Gastrocnemius medialis (tissue), 4 donors: ENCODE measurements around the gene MSH5. TPM values are rescaled to one million over a fixed set of nuclear protein-coding genes. Genes with fewer than 3 reads are reported as not detected.

ENCODE experiments used
- ATAC-seq, 2 donors: fragments of 150-250 bp; one replicate each; pipeline ENCODE4 v1.9.1; 2016
- DNase-seq, 2 donors: peaks; one replicate each; pipeline ENCODE4 v3.0.0-alpha.2; 2019
- H3K27ac ChIP-seq, 4 donors: fragments of 200-600 bp; sonication (generic); 1 replicate in 1 of 4; 2 replicates in 3 of 4; pipeline ENCODE4 v1.5.1; 2016 to 2018; ENCODE audit warnings: mild to moderate bottlenecking in 2 of 4, moderate library complexity in 1 of 4
- H3K27me3 ChIP-seq, 3 donors: fragments of 200-600 bp; sonication (generic) in 2 of 3; 1 replicate in 1 of 3; 2 replicates in 2 of 3; pipeline versions ENCODE4 v1.5.1 to v1.6.0; 2016 to 2019; ENCODE audit warnings: mild to moderate bottlenecking in 1 of 3, moderate library complexity in 1 of 3
- H3K36me3 ChIP-seq, 2 donors: fragments of 200-600 bp; sonication (generic) in 1 of 2; one replicate each; pipeline ENCODE4 v1.5.1; 2017 to 2018
- H3K4me1 ChIP-seq, 2 donors: fragments of 200-600 bp; sonication (generic) in 1 of 2; one replicate each; pipeline ENCODE4 v1.5.1; 2016 to 2017; ENCODE audit warnings: mild to moderate bottlenecking in 2 of 2
- H3K4me3 ChIP-seq, 4 donors: fragments of 200-600 bp; sonication (generic) in 3 of 4; 1 replicate in 1 of 4; 2 replicates in 3 of 4; pipeline ENCODE4 v1.5.1; 2016 to 2019; ENCODE audit warnings: mild to moderate bottlenecking in 2 of 4
- H3K9me3 ChIP-seq, 3 donors: fragments of 200-600 bp; sonication (generic) in 2 of 3; 1 replicate in 1 of 3; 2 replicates in 2 of 3; pipeline ENCODE4 v1.5.1; 2016 to 2019
- CTCF ChIP-seq, 5 experiments: fragments of 450-650 bp in 3 of 5; fragments of 200-600 bp in 2 of 5; sonication (generic) in 2 of 5; IDR thresholded peaks in 4 of 5; conservative IDR thresholded peaks in 1 of 5; 1 replicate in 4 of 5; 2 replicates in 1 of 5; pipeline ENCODE4 v1.5.1; 2016 to 2019; ENCODE audit warnings: antibody characterized with exemption in 5 of 5, mild to moderate bottlenecking in 3 of 5, moderate library complexity in 3 of 5
- POLR2A ChIP-seq, 2 donors: fragments of 450-650 bp; IDR thresholded peaks; one replicate each; pipeline ENCODE4 v1.6.1; 2017; ENCODE audit warnings: antibody characterized with exemption in 2 of 2, mild to moderate bottlenecking in 2 of 2, moderate library complexity in 2 of 2
- in situ Hi-C, 4 donors: fragments of 200-750 bp; cut with MboI; loops; one replicate each; pipeline versions ENCODE4 v1.15.0 to v1.8.0; 2017; ENCODE audit warnings: low sequenced_read_pairs in 4 of 4
- intact Hi-C: fragments of 100-400 bp; cut with DNase I; formaldehyde crosslinking; loops from one replicate; pipeline ENCODE4 v1.15.1; 2023; ENCODE audit warnings: low total_unique reads
- total RNA-seq, 4 donors: library from RNA; depleted of rRNA; stranded (reverse); fragments of >200 nt; gene quantifications; one replicate each; pipeline versions ENCODE4 v1.1.0 to v1.2.3, GENCODE V29; 2016

MSH5 gene
- total RNA-seq, 4 donors from 2014 or later: 0.35 to 7.8 (median 1.6) TPM

GRCh38 chr6:31752739-31753319, 13.0 kb downstream of the MSH5 start:
- Histone ChIP-seq H3K9me3 (no peaks in the 10 kb centered on the region), H3K4me1 (no peaks in the 10 kb centered on the region), H3K27me3 (no peaks in the 10 kb centered on the region), H3K36me3 (no peaks in the 10 kb centered on the region), H3K27ac (no peak overlapping the region), H3K4me3 (no peak overlapping the region)
- TF ChIP-seq CTCF (IDR thresholded peaks at IDR 0.05 in 4 of 5, conservative IDR thresholded peaks at IDR 0.05 in 1 of 5): no peak
- no peak for TF ChIP-seq POLR2A (IDR thresholded peaks at IDR 0.05)
- in situ Hi-C loops: no loop called here
- DNase-seq (no peak), ATAC-seq (no peak)
- intact Hi-C loops: no loop called here

GRCh38 chr6:31758281-31758680, 18.5 kb downstream of the MSH5 start:
- TF ChIP-seq CTCF (IDR thresholded peaks at IDR 0.05 in 4 of 5, conservative IDR thresholded peaks at IDR 0.05 in 1 of 5): no peak
- no peak for TF ChIP-seq POLR2A (IDR thresholded peaks at IDR 0.05)
- Histone ChIP-seq H3K27ac (no peak overlapping the region), H3K36me3 (no peaks in the 10 kb centered on the region), H3K27me3 (no peaks in the 10 kb centered on the region), H3K4me3 (no peak overlapping the region), H3K9me3 (no peaks in the 10 kb centered on the region), H3K4me1 (no peaks in the 10 kb centered on the region)
- intact Hi-C loops: no loop called here
- in situ Hi-C loops: no loop called here
- ATAC-seq (no peak), DNase-seq (no peak)

GRCh38 chr6:31760790-31761189, 21.0 kb downstream of the MSH5 start:
- Histone ChIP-seq H3K36me3 (no peaks in the 10 kb centered on the region), H3K27ac (no peak overlapping the region), H3K27me3 (no peaks in the 10 kb centered on the region), H3K9me3 (no peaks in the 10 kb centered on the region), H3K4me3 (no peak overlapping the region), H3K4me1 (no peaks in the 10 kb centered on the region)
- no peak for ATAC-seq
- TF ChIP-seq POLR2A (IDR thresholded peaks at IDR 0.05) (no peak), CTCF (IDR thresholded peaks at IDR 0.05 in 4 of 5, conservative IDR thresholded peaks at IDR 0.05 in 1 of 5) (no peak)
- DNase-seq: no peak
- in situ Hi-C loops: no loop called here
- intact Hi-C loops: no loop called here

- ATAC-seq: no peak
- no peaks in the 10 kb centered on the region for H3K9me3 ChIP-seq
- in situ Hi-C loops (no loop called here), intact Hi-C loops (no loop called here)
- no peaks in the 10 kb centered on the region for H3K36me3 ChIP-seq
- H3K4me3 ChIP-seq: no peak overlapping the region
- DNase-seq: no peak
- no peaks in the 10 kb centered on the region for H3K4me1 ChIP-seq
- no peak overlapping the region for H3K27ac ChIP-seq
- H3K27me3 ChIP-seq: no peaks in the 10 kb centered on the region
- TF ChIP-seq POLR2A (IDR thresholded peaks at IDR 0.05) (no peak), CTCF (IDR thresholded peaks at IDR 0.05 in 4 of 5, conservative IDR thresholded peaks at IDR 0.05 in 1 of 5) (no peak)
Observed at GRCh38 chr6:31761343-31761742, 21.5 kb downstream of the MSH5 start.

- H3K27me3 ChIP-seq: no peaks in the 10 kb centered on the region
- intact Hi-C loops (no loop called here), in situ Hi-C loops (no loop called here)
- no peaks in the 10 kb centered on the region for H3K4me1 ChIP-seq
- H3K4me3 ChIP-seq: no peak within 1 kb of the TSS
- no peaks in the 10 kb centered on the region for H3K36me3 ChIP-seq
- no peak for ATAC-seq
- no peak within 1 kb of the TSS for H3K27ac ChIP-seq
- no peak for DNase-seq
- TF ChIP-seq CTCF (IDR thresholded peaks at IDR 0.05 in 4 of 5, conservative IDR thresholded peaks at IDR 0.05 in 1 of 5): no peak
- no peak for TF ChIP-seq POLR2A (IDR thresholded peaks at IDR 0.05)
- no peaks in the 10 kb centered on the region for H3K9me3 ChIP-seq
Observed at GRCh38 chr6:31762356-31762755, 22.6 kb downstream of the MSH5 start, which contains the start of gene SAPCD1. Gene SAPCD1, plus strand, starts transcription at chr6:31762656. Its CDS starts 399 bp downstream, at chr6:31763055.
